IgD-negative memory B cell (primary cell): ENCODE results near the gene PLXNB2. TPM values are rescaled to one million over a fixed set of nuclear protein-coding genes. Genes with fewer than 3 reads are reported as not detected.

Experiments used
- H3K27ac Mint-ChIP-seq, 3 donors: one replicate each; pipeline ENCODE4 v1.8.0; 2020 to 2022; ENCODE audit warnings: mild to moderate bottlenecking in 3 of 3, mixed read lengths in 3 of 3, moderate library complexity in 1 of 3
- H3K27me3 Mint-ChIP-seq: one replicate; pipeline ENCODE4 v1.8.0; 2021; ENCODE audit warnings: mixed read lengths
- H3K36me3 Mint-ChIP-seq: one replicate; pipeline ENCODE4 v1.8.0; 2020; ENCODE audit warnings: mild to moderate bottlenecking, mixed read lengths
- H3K4me1 Mint-ChIP-seq, 3 donors: one replicate each; pipeline ENCODE4 v1.8.0; 2020 to 2022; ENCODE audit warnings: mixed read lengths in 3 of 3, mild to moderate bottlenecking in 1 of 3
- H3K4me3 Mint-ChIP-seq, 4 donors: one replicate each; pipeline ENCODE4 v1.8.0; 2020 to 2022; ENCODE audit warnings: mild to moderate bottlenecking in 4 of 4, mixed read lengths in 4 of 4, moderate library complexity in 3 of 4
- H3K9me3 Mint-ChIP-seq, 3 donors: one replicate each; pipeline ENCODE4 v1.8.0; 2020 to 2021; ENCODE audit warnings: mixed read lengths in 3 of 3, mild to moderate bottlenecking in 1 of 3
- polyA plus RNA-seq: library from polyadenylated mRNA; unstranded; fragments of 300-500 nt; fragmentation: Illumina TruSeq; gene quantifications from one replicate; pipeline ENCODE4 v1.2.3, GENCODE V29; 2021

PLXNB2 gene
- polyA plus RNA-seq, 1 donor from 2014 or later = 2.7 TPM

- Mint-ChIP-seq H3K36me3 (no peaks in the 10 kb centered on the region), H3K9me3 (no peaks in the 10 kb centered on the region), H3K4me1 (peaks cover 12 to 19% (median 14%) of the 10 kb centered on the region in 3 donors), H3K4me3 (peak overlapping the region in 2 of 4 donors; percentile 2 to 44), H3K27me3 (peaks cover 9% of the 10 kb centered on the region), H3K27ac (peak overlapping the region in 1 of 3 donors; percentile 9)
These were observed 2.7 kb upstream of the PLXNB2 start for GRCh38 chr22:50310031-50310722.

DNA sequence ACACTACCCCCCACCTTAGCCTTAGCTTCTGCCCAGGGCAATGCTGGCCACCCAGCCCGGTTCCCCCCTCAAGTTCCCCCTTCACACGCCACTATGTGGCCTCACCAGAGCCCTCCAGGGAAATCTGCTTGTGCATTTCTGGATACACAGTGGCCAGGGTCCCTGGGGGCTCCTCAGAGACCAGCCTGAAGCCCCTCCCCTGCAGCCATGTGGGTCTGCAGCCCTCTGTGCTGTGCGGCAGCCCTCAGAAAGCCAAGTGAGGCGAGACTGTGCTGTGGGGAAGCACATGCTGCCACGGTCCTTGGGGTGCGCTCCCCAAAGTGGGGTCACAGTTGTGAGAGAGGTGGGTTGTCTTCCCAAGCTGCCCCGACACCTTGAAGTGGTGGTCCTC, 2.1 kb upstream of the PLXNB2 start:
- Mint-ChIP-seq H3K9me3 (no peaks in the 10 kb centered on the region), H3K27ac (peak overlapping the region in 1 of 3 donors; percentile 9), H3K4me3 (no peak overlapping the region), H3K27me3 (peaks cover 9% of the 10 kb centered on the region), H3K4me1 (peaks cover 12 to 22% (median 14%) of the 10 kb centered on the region in 3 donors), H3K36me3 (no peaks in the 10 kb centered on the region)

DNA sequence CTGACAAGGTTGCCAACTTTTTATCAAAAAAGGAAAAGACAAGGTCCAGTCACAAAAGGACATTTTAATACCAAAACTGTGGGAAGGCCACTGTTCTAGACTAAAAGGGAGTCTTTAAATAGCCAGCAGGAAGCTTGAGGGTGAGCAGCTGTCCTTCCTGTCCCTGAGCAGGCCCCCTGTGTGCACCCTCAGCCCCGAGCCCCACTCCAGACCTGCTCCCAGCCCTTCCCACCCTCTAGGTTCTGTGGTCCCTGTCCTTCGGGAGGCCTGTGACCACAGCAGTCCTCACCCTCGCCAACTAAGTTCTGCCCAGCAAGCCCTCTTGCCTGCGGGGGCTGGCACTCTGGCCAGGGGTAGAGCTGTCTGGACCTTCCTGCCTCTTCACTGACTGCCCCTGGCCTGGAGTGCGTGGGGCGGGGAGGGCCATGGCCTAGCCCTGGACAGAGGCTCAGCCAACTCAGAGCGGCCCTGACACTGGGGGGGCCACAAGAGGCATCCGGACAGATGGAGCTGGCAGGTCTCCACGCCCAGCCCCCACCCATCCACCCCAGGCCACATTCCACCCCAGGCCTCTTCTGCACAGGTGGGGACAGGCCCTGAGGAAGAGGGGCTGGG, 1.6 kb upstream of the PLXNB2 start:
- peak overlapping the region in 2 of 4 donors; percentile 49 to 80 for H3K4me3 Mint-ChIP-seq
- H3K27me3 Mint-ChIP-seq = peaks cover 9% of the 10 kb centered on the region
- no peaks in the 10 kb centered on the region for H3K9me3 Mint-ChIP-seq
- H3K4me1 Mint-ChIP-seq = peaks cover 11 to 21% (median 14%) of the 10 kb centered on the region in 3 donors
- peak overlapping the region in 1 of 3 donors; percentile 45 for H3K27ac Mint-ChIP-seq
- no peaks in the 10 kb centered on the region for H3K36me3 Mint-ChIP-seq

- peak overlapping the region in 2 of 4 donors; percentile 49 to 80 for H3K4me3 Mint-ChIP-seq
- peak overlapping the region in 1 of 3 donors; percentile 45 for H3K27ac Mint-ChIP-seq
- H3K4me1 Mint-ChIP-seq = peaks cover 12 to 26% (median 15%) of the 10 kb centered on the region in 3 donors
- H3K27me3 Mint-ChIP-seq = peaks cover 9% of the 10 kb centered on the region
- H3K36me3 Mint-ChIP-seq = no peaks in the 10 kb centered on the region
- H3K9me3 Mint-ChIP-seq = no peaks in the 10 kb centered on the region
These were observed 1.1 kb upstream of the PLXNB2 start for GRCh38 chr22:50308597-50308935.

GRCh38 chr22:50307890-50308596, 597 bp upstream of the PLXNB2 start:
- Mint-ChIP-seq H3K27ac (peak overlapping the region in 1 of 3 donors; percentile 45), H3K4me1 (peaks cover 12 to 28% (median 17%) of the 10 kb centered on the region in 3 donors), H3K27me3 (peaks cover 9% of the 10 kb centered on the region), H3K4me3 (peak overlapping the region in 2 of 4 donors; percentile 49 to 80), H3K9me3 (no peaks in the 10 kb centered on the region), H3K36me3 (no peaks in the 10 kb centered on the region)

GRCh38 chr22:50305923-50306566, 1.4 kb downstream of the PLXNB2 start:
- peak overlapping the region in 2 of 3 donors; percentile 25 to 85 for H3K27ac Mint-ChIP-seq
- peaks cover 11% of the 10 kb centered on the region for H3K27me3 Mint-ChIP-seq
- no peaks in the 10 kb centered on the region for H3K9me3 Mint-ChIP-seq
- no peaks in the 10 kb centered on the region for H3K36me3 Mint-ChIP-seq
- peaks cover 17 to 40% (median 29%) of the 10 kb centered on the region in 3 donors for H3K4me1 Mint-ChIP-seq
- H3K4me3 Mint-ChIP-seq = peak overlapping the region; percentile 71 to 96 (median 80)

DNA sequence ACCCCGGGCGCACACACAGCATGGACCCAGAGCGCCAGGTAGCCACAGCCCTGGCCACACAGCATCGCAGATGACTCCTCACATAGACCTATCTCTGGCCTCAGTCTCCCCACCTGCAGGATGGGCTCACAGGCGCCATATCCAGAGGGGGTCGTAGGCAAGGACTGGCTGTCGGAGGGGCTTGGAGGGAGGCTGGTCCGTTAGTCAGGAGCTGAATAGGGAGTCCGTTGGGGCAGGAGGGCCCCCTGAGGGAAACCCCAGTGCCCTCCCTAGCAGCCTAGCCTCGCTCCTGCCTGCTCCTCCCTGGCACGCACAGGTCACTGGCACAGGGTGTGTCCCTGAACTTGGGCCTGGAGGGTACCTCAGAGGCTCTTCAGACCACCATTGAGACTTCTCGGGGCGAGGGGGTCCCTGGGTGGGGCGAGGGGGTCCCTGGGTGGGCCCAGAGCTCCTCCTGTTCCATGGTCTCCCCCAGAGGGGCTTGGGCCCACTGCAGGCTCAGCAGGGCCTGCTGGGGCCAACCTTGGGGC, 2.0 kb downstream of the PLXNB2 start:
- Mint-ChIP-seq H3K27ac (peak overlapping the region in 1 of 3 donors; percentile 85), H3K4me3 (peak overlapping the region in 2 of 4 donors; percentile 85 to 96), H3K27me3 (peaks cover 13% of the 10 kb centered on the region), H3K9me3 (no peaks in the 10 kb centered on the region), H3K36me3 (no peaks in the 10 kb centered on the region), H3K4me1 (peaks cover 17 to 39% (median 31%) of the 10 kb centered on the region in 3 donors)

DNA sequence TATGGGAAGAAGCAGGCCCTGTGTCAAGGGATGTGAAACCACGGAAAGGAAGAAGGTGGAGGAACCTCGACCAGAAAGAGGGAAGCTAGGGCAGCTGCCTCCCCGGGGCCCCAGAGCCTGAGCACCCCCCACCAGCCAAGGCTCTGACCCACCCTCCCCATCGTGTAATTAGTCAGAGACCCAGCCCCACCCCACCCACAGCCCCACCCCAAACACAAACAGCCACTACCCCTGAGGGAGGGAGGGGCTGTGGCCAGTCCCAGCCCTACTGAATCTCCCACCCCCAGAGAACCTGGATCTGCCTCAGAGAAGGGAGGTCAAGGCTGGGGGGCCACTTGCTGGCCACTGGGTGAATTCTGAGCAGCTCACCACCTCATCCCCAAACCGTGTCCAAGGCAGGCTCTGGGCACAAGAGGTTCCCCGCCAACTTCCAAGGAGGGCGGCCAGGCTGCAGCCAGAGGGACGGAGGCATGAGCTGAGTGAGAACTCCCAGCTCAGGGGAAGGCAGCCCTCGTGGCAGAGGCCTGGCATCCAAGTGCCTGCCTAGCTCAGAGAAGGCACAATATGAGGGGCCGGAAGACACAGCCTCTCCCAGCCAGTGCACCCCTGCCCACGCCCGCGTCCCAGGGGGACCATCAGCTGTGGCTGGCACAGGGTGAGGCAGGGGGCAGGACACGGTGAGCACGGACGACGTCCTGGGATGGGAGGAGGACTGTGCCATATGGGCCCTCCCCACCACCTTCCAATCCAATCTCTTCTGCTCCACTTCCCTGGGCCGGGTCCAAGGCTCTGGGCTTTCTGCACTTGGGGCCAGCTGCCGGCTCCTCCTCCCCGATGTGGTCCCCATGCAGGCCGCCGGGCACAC, 2.7 kb downstream of the PLXNB2 start:
- H3K9me3 Mint-ChIP-seq = no peaks in the 10 kb centered on the region
- H3K4me3 Mint-ChIP-seq = peak overlapping the region in 2 of 4 donors; percentile 63 to 91
- no peaks in the 10 kb centered on the region for H3K36me3 Mint-ChIP-seq
- H3K27ac Mint-ChIP-seq = peak overlapping the region in 2 of 3 donors; percentile 28 to 68
- peaks cover 13% of the 10 kb centered on the region for H3K27me3 Mint-ChIP-seq
- peaks cover 17 to 37% (median 31%) of the 10 kb centered on the region in 3 donors for H3K4me1 Mint-ChIP-seq

DNA sequence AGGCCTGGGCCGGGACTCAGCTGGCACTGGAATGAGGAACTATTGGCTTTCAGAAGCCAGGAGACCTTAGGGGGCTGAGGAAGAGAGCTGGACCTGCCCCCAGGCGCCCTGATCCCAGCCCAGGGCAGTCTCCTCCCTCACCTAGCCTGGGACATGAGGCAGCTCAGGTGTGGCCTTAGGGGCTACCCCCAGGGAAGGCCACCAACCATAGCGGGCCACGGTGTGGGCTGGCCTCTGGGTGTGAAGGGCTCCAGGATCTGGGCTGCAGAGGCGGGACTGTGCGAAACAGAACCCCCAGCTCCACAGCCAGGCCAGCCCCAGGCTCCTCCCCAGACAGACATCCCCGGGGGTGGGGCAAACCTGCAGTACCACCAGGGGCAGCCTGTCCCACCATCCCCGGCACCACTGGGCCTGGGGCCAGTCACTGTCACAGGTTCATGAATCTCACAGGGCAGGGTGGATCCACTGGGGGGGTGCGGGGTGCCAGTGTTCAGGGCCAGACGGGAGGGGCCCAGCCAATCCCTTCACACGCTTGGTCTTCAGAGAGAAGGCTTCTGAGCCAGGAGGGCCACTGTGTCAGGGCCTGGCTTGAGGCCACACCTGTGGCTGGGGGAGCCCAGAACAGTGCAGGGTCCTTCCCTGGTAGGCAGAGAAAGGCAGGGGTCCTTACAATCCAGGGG, 3.5 kb downstream of the PLXNB2 start:
- peaks cover 13% of the 10 kb centered on the region for H3K27me3 Mint-ChIP-seq
- H3K4me3 Mint-ChIP-seq = peak overlapping the region in 2 of 4 donors; percentile 63 to 91
- H3K36me3 Mint-ChIP-seq = no peaks in the 10 kb centered on the region
- H3K4me1 Mint-ChIP-seq = peaks cover 17 to 37% (median 31%) of the 10 kb centered on the region in 3 donors
- H3K9me3 Mint-ChIP-seq = no peaks in the 10 kb centered on the region
- H3K27ac Mint-ChIP-seq = peak overlapping the region in 2 of 3 donors; percentile 28 to 68

DNA sequence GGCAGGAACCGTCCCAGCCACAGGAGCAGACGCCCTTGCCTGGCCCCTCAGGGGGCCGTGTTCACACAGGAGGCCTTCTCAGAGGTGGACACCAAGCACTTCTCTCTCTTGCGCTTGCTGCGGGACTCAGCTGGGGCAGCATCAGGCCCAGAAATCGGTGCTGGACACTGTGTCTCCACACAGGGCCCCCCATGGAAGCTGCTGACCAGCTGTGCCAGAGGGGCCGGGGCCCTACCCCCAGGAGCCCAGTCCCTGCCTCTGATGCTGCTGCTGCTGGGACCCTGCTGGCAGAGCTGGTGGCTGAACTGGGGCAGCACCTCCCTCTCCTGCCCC, 4.0 kb downstream of the PLXNB2 start:
- peak overlapping the region in 1 of 3 donors; percentile 68 for H3K27ac Mint-ChIP-seq
- H3K36me3 Mint-ChIP-seq = no peaks in the 10 kb centered on the region
- H3K4me1 Mint-ChIP-seq = peaks cover 17 to 37% (median 31%) of the 10 kb centered on the region in 3 donors
- peak overlapping the region in 1 of 4 donors; percentile 33 for H3K4me3 Mint-ChIP-seq
- peaks cover 11% of the 10 kb centered on the region for H3K27me3 Mint-ChIP-seq
- no peaks in the 10 kb centered on the region for H3K9me3 Mint-ChIP-seq

- H3K36me3 Mint-ChIP-seq = no peaks in the 10 kb centered on the region
- peaks cover 11% of the 10 kb centered on the region for H3K27me3 Mint-ChIP-seq
- no peaks in the 10 kb centered on the region for H3K9me3 Mint-ChIP-seq
- peaks cover 17 to 37% (median 31%) of the 10 kb centered on the region in 3 donors for H3K4me1 Mint-ChIP-seq
- peak overlapping the region in 1 of 3 donors; percentile 53 for H3K27ac Mint-ChIP-seq
- peak overlapping the region in 1 of 4 donors; percentile 86 for H3K4me3 Mint-ChIP-seq
These were observed 4.9 kb downstream of the PLXNB2 start for GRCh38 chr22:50302564-50302963.

GRCh38 chr22:50302041-50302541, 5.4 kb downstream of the PLXNB2 start:
- Mint-ChIP-seq H3K27me3 (peaks cover 11% of the 10 kb centered on the region), H3K36me3 (no peaks in the 10 kb centered on the region), H3K4me1 (peaks cover 17 to 37% (median 31%) of the 10 kb centered on the region in 3 donors), H3K27ac (peak overlapping the region in 1 of 3 donors; percentile 52), H3K9me3 (no peaks in the 10 kb centered on the region), H3K4me3 (peak overlapping the region; percentile 28 to 82 (median 64))

DNA sequence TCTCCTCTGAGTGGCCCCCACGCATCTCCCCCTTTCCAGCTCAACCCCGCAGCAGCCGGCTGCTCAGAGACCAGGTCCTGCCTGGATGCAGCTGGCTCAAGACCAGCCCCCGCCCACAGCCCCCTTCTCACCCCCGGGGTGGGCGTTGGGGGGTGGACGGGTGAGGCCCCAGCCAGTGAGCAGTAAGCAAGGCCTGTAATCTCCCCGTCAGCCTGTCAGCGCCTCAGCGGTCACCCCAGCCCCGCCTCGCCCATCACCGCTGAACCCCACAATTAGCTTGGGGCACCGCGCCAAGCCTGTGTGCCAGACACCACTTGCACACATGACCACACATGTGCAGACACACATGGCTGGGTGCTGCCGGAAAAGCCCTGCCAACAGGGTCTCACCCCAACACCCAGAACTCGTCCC, 5.9 kb downstream of the PLXNB2 start:
- Mint-ChIP-seq H3K4me3 (peak overlapping the region; percentile 28 to 82 (median 64)), H3K36me3 (no peaks in the 10 kb centered on the region), H3K27ac (peak overlapping the region in 1 of 3 donors; percentile 52), H3K27me3 (peaks cover 11% of the 10 kb centered on the region), H3K9me3 (no peaks in the 10 kb centered on the region), H3K4me1 (peaks cover 17 to 37% (median 31%) of the 10 kb centered on the region in 3 donors)
